HG02763 (cell line): ENCODE results near the gene AICDA.

Source experiments
- ATAC-seq: cut with Tn5 transposase; IDR thresholded peaks from one replicate; pipeline ENCODE4 v1.9.1; 2021; ENCODE audit warnings: mild to moderate bottlenecking, moderate library complexity; ENCODE audit not compliant: unreplicated experiment

The AICDA gene

GRCh38 chr12:8559676-8560075 lies 53.0 kb downstream of the AICDA start:
- no peak for ATAC-seq

- no peak for ATAC-seq
Measured at GRCh38 chr12:8556531-8557097, 56.0 kb downstream of the AICDA start.

GRCh38 chr12:8554451-8555195 lies 58.0 kb downstream of the AICDA start:
- no peak for ATAC-seq

DNA sequence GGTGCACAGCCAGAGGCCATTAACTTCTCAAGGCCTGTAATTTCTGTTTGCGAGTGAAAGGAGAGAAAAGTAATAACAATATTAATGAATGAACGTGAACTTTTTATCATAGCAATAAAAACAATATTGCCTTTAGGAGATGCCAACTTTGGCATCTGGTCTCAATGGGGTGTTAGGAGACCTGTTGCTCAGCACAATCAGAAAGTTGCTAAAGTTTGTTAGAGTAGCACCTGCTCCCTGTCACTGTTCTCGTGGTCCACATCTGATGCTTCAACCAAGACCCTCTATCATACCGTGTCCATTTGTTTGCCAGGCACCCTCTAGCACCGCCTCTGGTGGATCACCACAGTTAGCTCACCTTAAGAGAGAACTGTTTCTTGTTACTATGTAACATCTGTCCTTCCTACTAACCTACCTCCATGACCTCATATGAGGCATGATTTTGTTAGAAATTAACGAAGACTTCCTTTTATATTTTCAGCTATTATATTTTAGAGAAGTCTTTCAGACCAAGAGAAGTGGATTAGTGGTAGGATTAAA lies 59.5 kb downstream of the AICDA start:
- ATAC-seq: no peak
